AG04450 (cell line): Measurements from ENCODE around the gene SLC2A10. TPM values are rescaled to one million over a fixed set of nuclear protein-coding genes. Genes with fewer than 3 reads are reported as not detected.

Experiments
- CTCF ChIA-PET: fragments of 300-600, 350-600 bp; formaldehyde crosslinking; extraction: SDS; loops from one replicate; lab custom pipeline; 2022; ENCODE audit warnings: antibody characterized with exemption, inconsistent platforms; lab: Charles Lee
- POLR2A ChIA-PET: fragments of 350-600 bp; formaldehyde crosslinking; extraction: SDS; loops from one replicate; lab custom pipeline; 2021; ENCODE audit warnings: antibody characterized with exemption, inconsistent platforms; lab: Yijun Ruan, JAX
- DNase-seq: peaks from one replicate; pipeline ENCODE4 v3.0.0-alpha.2; 2011; ENCODE audit warnings: low read depth, low spot score
- H3K27ac ChIP-seq: one replicate; pipeline ENCODE4 v1.5.1; 2012; ENCODE audit warnings: low read depth, low read length, control low read depth
- H3K27me3 ChIP-seq: one replicate; pipeline ENCODE4 v1.6.0; 2012; ENCODE audit warnings: low read length; ENCODE audit not compliant: control insufficient read depth, insufficient read depth
- H3K4me3 ChIP-seq: 2 replicates; pipeline ENCODE4 v1.5.1; 2011; ENCODE audit warnings: mild to moderate bottlenecking, low read depth, low read length, control low read depth
- H3K9me3 ChIP-seq: 2 replicates; pipeline ENCODE4 v1.5.1; 2012; ENCODE audit warnings: low read length; ENCODE audit not compliant: control insufficient read depth, insufficient read depth
- polyA plus RNA-seq: library from polyadenylated mRNA; depleted of rRNA; stranded (reverse); fragments of >200 nt; gene quantifications from 2 replicates; pipeline ENCODE4 v1.2.3, GENCODE V29; 2011
- TF ChIP-seq, protein P1 (sequence below): IDR thresholded peaks from 2 replicates; pipeline ENCODE4 v1.5.1; 2011; ENCODE audit warnings: low read depth, low read length, control low read depth, inconsistent platforms

Gene SLC2A10
- polyA plus RNA-seq, 1 experiment, result 36.9 TPM

DNA sequence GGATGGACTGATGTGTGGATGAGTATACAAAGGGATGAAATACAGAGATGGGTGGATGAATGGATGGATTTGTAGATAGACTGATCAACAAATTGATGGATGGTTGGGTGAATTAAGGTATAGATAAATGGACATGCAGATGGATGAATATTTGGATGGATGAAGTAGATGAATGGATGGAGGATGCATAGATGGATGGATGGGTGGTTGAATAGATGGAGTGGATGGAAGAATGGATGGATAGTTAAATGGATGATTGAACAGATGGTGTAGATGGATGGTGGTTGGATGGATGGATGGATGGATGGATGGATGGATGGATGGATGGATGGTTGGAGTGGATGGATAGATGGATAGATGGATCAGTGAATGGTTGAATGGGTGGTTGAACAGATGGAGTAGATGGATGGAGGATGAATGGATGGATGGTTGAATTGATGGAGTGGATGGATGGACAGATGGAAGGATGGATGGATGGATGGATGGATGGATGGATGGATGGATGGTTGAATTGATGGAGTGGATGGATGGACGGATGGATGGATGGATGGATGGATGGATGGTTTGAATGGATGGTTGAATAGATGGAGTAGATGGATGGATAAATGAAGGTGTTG, 15.0 kb downstream of the SLC2A10 start:
- Histone ChIP-seq H3K9me3 (peaks cover 10% of the 10 kb centered on the region), H3K27ac (no peak overlapping the region), H3K27me3 (no peaks in the 10 kb centered on the region), H3K4me3 (no peak overlapping the region)
- ChIA-PET POLR2A (no interaction called here), CTCF (no interaction called here)
- DNase-seq, result no peak
- TF ChIP-seq, protein P1, sequence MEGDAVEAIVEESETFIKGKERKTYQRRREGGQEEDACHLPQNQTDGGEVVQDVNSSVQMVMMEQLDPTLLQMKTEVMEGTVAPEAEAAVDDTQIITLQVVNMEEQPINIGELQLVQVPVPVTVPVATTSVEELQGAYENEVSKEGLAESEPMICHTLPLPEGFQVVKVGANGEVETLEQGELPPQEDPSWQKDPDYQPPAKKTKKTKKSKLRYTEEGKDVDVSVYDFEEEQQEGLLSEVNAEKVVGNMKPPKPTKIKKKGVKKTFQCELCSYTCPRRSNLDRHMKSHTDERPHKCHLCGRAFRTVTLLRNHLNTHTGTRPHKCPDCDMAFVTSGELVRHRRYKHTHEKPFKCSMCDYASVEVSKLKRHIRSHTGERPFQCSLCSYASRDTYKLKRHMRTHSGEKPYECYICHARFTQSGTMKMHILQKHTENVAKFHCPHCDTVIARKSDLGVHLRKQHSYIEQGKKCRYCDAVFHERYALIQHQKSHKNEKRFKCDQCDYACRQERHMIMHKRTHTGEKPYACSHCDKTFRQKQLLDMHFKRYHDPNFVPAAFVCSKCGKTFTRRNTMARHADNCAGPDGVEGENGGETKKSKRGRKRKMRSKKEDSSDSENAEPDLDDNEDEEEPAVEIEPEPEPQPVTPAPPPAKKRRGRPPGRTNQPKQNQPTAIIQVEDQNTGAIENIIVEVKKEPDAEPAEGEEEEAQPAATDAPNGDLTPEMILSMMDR, result no peak

DNA sequence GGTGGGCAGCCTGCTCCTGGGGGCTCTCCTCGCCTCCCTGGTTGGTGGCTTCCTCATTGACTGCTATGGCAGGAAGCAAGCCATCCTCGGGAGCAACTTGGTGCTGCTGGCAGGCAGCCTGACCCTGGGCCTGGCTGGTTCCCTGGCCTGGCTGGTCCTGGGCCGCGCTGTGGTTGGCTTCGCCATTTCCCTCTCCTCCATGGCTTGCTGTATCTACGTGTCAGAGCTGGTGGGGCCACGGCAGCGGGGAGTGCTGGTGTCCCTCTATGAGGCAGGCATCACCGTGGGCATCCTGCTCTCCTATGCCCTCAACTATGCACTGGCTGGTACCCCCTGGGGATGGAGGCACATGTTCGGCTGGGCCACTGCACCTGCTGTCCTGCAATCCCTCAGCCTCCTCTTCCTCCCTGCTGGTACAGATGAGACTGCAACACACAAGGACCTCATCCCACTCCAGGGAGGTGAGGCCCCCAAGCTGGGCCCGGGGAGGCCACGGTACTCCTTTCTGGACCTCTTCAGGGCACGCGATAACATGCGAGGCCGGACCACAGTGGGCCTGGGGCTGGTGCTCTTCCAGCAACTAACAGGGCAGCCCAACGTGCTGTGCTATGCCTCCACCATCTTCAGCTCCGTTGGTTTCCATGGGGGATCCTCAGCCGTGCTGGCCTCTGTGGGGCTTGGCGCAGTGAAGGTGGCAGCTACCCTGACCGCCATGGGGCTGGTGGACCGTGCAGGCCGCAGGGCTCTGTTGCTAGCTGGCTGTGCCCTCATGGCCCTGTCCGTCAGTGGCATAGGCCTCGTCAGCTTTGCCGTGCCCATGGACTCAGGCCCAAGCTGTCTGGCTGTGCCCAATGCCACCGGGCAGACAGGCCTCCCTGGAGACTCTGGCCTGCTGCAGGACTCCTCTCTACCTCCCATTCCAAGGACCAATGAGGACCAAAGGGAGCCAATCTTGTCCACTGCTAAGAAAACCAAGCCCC, 16.0 kb downstream of the SLC2A10 start:
- TF ChIP-seq, protein P1, result no peak
- DNase-seq, result no peak
- ChIA-PET CTCF (no interaction called here), POLR2A (no interaction called here)
- Histone ChIP-seq H3K27me3 (no peaks in the 10 kb centered on the region), H3K9me3 (peaks cover 5% of the 10 kb centered on the region), H3K27ac (no peak overlapping the region), H3K4me3 (no peak overlapping the region)

DNA sequence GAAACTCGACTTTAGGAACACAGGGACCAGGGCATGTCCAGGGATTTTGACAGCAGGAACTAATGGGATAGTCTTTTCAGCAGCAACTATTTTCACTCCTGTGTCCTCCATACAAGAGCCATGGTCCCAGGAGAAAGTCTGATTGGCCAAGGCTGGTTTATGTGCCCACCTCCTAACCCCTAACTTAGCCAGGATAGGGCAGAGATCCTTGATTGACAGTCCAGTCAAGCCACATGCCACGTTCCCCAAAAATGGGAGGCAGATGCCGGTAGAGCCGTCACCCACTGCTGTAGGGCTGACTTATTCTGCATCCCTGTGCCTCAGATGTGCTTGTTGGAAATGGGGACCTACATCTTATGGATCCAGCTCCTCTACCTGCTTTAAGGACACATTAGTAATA, 22.3 kb downstream of the SLC2A10 start:
- no peak for DNase-seq
- TF ChIP-seq, protein P1, result no peak
- ChIA-PET POLR2A (no interaction called here), CTCF (no interaction called here)
- no peak overlapping the region for H3K27ac ChIP-seq
- no peaks in the 10 kb centered on the region for H3K27me3 ChIP-seq
- no peaks in the 10 kb centered on the region; the same call in 1 of the 2 replicates for H3K9me3 ChIP-seq
- no peak overlapping the region for H3K4me3 ChIP-seq

DNA sequence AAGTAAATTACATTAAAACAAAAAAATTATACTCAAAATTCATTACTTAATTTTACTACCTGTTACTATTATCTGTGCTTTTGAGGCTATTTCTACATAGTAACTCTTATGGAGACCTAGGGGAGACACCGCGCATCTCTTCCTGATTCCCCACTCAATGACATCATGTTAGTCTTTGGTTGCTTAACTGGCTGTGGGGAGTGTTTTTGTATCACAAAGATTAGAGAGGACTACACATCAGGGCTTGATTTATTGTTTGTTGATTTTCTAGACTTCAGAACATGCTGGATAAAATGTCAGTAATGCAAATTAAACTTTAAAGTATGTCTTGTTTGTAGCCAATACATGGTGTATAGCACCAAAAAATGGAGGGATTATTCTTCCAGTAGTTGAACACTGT, 26.0 kb downstream of the SLC2A10 start:
- POLR2A ChIA-PET, result no interaction called here

More for the DNA sequence above, 26.0 kb downstream of the SLC2A10 start:
- no peak for DNase-seq
- H3K27ac ChIP-seq, result no peak overlapping the region
- CTCF ChIA-PET, result no interaction called here
- TF ChIP-seq, protein P1, result no peak
- peaks cover 4% of the 10 kb centered on the region; the same call in 1 of the 2 replicates for H3K9me3 ChIP-seq
- H3K27me3 ChIP-seq, result no peaks in the 10 kb centered on the region
- H3K4me3 ChIP-seq, result no peak overlapping the region
